ENCODE data around the gene D2HGDH. TPM values are rescaled to one million over a fixed set of nuclear protein-coding genes. Genes with fewer than 3 reads are reported as not detected.

D2HGDH gene
- total and polyA plus RNA-seq, 2 experiments from 2014 or later, result 3.7 to 17.3 TPM

DNA sequence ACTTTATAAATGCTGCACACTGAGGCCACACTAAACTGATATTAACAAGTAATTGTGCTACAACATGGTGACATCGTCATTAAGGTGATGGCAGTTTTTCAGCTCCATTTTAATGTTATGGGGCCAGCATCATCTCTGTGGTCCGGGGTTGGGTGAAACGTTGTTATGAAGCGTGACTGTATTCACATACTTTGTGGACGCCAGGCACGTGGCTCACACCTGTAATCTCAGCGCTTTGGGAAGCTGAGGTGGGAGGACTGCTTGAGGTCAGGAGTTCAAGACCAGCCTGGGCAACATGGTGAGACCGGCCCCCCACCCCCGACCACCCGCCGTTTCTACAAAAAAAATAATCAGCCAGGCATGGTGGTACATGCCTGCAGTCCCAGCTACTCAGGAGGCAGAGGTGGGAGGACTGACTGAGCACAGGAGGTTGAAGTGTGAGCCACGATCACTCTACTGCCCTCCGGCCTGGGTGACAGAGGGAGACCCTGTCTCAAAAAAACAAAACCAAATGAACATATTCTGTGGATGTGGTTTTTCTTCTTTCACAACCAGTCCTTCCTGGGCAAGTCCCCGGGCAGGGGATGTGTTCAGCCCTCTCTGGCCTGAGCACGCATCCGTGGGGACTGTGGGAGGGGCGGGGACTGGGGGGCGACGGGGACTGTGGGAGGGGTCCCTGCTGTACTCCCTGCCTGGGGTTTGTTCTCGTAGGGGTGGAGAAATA lies 29.3 kb downstream of the D2HGDH start:
- ATAC-seq, result no peak
- H3K27ac ChIP-seq (ENCODE audit: low read depth), result no peak overlapping the region

DNA sequence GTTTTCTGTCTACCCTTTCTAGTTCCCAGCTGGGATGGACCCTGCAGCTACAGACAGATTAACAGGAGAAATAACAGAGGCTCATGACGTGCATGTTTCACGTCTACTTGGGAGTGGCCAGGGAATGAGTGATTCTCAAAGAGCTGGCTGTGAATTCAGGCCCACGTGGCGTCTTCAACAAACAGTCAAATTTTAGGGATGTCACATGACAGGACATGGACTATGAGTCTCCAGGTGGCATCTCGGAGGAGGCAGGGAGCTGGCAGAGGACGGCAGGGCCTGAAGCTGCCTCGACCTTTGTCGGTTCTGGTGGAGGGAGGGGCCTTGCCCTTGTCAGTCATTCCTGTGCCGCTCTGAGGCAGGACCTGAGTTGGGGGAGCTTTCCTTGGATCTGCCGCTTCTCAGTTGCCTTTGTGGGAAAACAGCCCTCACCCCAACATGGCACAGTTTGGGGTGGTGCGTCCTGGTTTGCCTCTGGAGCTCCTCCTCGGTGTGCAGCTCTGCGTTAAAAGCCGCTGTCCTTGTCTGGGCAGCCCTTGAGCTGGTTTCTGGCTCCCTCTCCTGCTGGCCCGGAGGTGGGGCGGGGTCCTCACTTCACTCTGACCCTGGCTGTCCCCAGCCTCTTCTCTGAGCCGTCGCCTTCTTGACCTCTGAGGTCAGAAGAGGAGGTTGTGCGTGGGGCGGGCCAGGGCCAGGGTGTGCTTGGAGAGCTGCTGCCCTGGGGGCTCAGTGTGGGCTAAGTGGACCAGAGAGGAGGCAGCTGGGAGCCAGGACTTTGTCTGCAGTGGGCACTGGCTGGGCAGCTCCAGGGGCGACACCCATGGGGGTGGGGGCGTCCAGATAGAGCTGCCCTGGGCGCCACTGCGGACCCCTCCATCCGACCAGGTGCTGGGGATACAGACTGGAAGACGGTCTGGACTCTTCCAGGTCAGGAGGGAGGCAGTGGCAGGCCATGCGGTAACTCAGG lies 30.1 kb downstream of the D2HGDH start:
- Histone ChIP-seq H3K4me2 (no peak overlapping the region), H3K27me3 (ENCODE audit: insufficient read depth) (no peaks in the 10 kb centered on the region), H3K4me3 (no peak overlapping the region), H3K27ac (ENCODE audit: low read depth) (no peak overlapping the region), H3K36me3 (ENCODE audit: insufficient read depth) (no peaks in the 10 kb centered on the region), H3K79me2 (replicated peaks; ENCODE audit: insufficient read depth) (no peaks in the 10 kb centered on the region), H3K9me2 (ENCODE audit: insufficient read depth) (no peaks in the 10 kb centered on the region), H3K4me1 (ENCODE audit: insufficient read depth) (no peaks in the 10 kb centered on the region), H2AFZ (no peak overlapping the region), H4K20me1 (replicated peaks; ENCODE audit: insufficient read depth) (no peaks in the 10 kb centered on the region), H3F3A (replicated peaks; ENCODE audit: low read depth) (peaks cover 6% of the 10 kb centered on the region; the same call in 1 of the 2 replicates)
- no peak for DNase-seq (ENCODE audit: low spot score)
- Mint-ChIP-seq H3K27ac (no peak overlapping the region), H3K9me3 (peaks cover 16% of the 10 kb centered on the region), H3K4me1 (peaks cover 6% of the 10 kb centered on the region; the same call in 2 of the 3 replicates), H3K27me3 (ENCODE audit: insufficient read depth, low read depth, poor library complexity) (peaks cover 12% of the 10 kb centered on the region), H3K36me3 (ENCODE audit: low read depth) (peaks cover 16% of the 10 kb centered on the region), H3K4me3 (no peak overlapping the region)
- ATAC-seq, result peak; percentile 75
- TF ChIP-seq, protein P1, sequence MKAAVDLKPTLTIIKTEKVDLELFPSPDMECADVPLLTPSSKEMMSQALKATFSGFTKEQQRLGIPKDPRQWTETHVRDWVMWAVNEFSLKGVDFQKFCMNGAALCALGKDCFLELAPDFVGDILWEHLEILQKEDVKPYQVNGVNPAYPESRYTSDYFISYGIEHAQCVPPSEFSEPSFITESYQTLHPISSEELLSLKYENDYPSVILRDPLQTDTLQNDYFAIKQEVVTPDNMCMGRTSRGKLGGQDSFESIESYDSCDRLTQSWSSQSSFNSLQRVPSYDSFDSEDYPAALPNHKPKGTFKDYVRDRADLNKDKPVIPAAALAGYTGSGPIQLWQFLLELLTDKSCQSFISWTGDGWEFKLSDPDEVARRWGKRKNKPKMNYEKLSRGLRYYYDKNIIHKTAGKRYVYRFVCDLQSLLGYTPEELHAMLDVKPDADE (IDR thresholded peaks at IDR 0.05), result no peak
- TF ChIP-seq, protein P2, sequence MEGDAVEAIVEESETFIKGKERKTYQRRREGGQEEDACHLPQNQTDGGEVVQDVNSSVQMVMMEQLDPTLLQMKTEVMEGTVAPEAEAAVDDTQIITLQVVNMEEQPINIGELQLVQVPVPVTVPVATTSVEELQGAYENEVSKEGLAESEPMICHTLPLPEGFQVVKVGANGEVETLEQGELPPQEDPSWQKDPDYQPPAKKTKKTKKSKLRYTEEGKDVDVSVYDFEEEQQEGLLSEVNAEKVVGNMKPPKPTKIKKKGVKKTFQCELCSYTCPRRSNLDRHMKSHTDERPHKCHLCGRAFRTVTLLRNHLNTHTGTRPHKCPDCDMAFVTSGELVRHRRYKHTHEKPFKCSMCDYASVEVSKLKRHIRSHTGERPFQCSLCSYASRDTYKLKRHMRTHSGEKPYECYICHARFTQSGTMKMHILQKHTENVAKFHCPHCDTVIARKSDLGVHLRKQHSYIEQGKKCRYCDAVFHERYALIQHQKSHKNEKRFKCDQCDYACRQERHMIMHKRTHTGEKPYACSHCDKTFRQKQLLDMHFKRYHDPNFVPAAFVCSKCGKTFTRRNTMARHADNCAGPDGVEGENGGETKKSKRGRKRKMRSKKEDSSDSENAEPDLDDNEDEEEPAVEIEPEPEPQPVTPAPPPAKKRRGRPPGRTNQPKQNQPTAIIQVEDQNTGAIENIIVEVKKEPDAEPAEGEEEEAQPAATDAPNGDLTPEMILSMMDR (conservative IDR thresholded peaks at IDR 0.05; ENCODE audit: low read depth in 2 of 2), result peak in 1 of 2 experiments; percentile 38; a peak in 2 of 4 replicates
- TF ChIP-seq, protein P3, sequence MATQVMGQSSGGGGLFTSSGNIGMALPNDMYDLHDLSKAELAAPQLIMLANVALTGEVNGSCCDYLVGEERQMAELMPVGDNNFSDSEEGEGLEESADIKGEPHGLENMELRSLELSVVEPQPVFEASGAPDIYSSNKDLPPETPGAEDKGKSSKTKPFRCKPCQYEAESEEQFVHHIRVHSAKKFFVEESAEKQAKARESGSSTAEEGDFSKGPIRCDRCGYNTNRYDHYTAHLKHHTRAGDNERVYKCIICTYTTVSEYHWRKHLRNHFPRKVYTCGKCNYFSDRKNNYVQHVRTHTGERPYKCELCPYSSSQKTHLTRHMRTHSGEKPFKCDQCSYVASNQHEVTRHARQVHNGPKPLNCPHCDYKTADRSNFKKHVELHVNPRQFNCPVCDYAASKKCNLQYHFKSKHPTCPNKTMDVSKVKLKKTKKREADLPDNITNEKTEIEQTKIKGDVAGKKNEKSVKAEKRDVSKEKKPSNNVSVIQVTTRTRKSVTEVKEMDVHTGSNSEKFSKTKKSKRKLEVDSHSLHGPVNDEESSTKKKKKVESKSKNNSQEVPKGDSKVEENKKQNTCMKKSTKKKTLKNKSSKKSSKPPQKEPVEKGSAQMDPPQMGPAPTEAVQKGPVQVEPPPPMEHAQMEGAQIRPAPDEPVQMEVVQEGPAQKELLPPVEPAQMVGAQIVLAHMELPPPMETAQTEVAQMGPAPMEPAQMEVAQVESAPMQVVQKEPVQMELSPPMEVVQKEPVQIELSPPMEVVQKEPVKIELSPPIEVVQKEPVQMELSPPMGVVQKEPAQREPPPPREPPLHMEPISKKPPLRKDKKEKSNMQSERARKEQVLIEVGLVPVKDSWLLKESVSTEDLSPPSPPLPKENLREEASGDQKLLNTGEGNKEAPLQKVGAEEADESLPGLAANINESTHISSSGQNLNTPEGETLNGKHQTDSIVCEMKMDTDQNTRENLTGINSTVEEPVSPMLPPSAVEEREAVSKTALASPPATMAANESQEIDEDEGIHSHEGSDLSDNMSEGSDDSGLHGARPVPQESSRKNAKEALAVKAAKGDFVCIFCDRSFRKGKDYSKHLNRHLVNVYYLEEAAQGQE (IDR thresholded peaks at IDR 0.05; ENCODE audit: unreplicated experiment), result no peak

More for the DNA sequence above, 29.3 kb downstream of the D2HGDH start:
- peaks cover 8% of the 10 kb centered on the region; the same call in 1 of the 2 replicates for H3F3A ChIP-seq (replicated peaks; ENCODE audit: low read depth)
- no peaks in the 10 kb centered on the region for H3K4me1 ChIP-seq (ENCODE audit: insufficient read depth)
- Mint-ChIP-seq H3K4me1 (peaks cover 6% of the 10 kb centered on the region; the same call in 2 of the 3 replicates), H3K9me3 (peaks cover 23% of the 10 kb centered on the region), H3K27me3 (ENCODE audit: insufficient read depth, low read depth, poor library complexity) (peaks cover 10% of the 10 kb centered on the region), H3K27ac (no peak overlapping the region), H3K4me3 (no peak overlapping the region), H3K36me3 (ENCODE audit: low read depth) (peaks cover 24% of the 10 kb centered on the region)
- H3K79me2 ChIP-seq (replicated peaks; ENCODE audit: insufficient read depth), result no peaks in the 10 kb centered on the region
- no peak overlapping the region for H3K4me3 ChIP-seq
- DNase-seq (ENCODE audit: low spot score), result no peak
- TF ChIP-seq CREB1 (CRISPR knock-in tag; IDR thresholded peaks at IDR 0.05; ENCODE audit: low read depth), result no peak
- TF ChIP-seq ZNF331 (CRISPR knock-in tag; IDR thresholded peaks at IDR 0.05; ENCODE audit: low read depth), result no peak
- no peak for TF ChIP-seq JUNB (IDR thresholded peaks at IDR 0.05; ENCODE audit: unreplicated experiment)
- no peak for TF ChIP-seq EZH2phosphoT487 (IDR thresholded peaks at IDR 0.05; ENCODE audit: unreplicated experiment)
- no peaks in the 10 kb centered on the region for H3K9me2 ChIP-seq (ENCODE audit: insufficient read depth)
- H3K36me3 ChIP-seq (ENCODE audit: insufficient read depth), result no peaks in the 10 kb centered on the region
- H3K27me3 ChIP-seq (ENCODE audit: insufficient read depth), result no peaks in the 10 kb centered on the region
- no peak overlapping the region for H3K4me2 ChIP-seq
- no peaks in the 10 kb centered on the region for H4K20me1 ChIP-seq (replicated peaks; ENCODE audit: insufficient read depth)
- H2AFZ ChIP-seq, result no peak overlapping the region
